ENCODE results near the gene ZBTB21.

DNA sequence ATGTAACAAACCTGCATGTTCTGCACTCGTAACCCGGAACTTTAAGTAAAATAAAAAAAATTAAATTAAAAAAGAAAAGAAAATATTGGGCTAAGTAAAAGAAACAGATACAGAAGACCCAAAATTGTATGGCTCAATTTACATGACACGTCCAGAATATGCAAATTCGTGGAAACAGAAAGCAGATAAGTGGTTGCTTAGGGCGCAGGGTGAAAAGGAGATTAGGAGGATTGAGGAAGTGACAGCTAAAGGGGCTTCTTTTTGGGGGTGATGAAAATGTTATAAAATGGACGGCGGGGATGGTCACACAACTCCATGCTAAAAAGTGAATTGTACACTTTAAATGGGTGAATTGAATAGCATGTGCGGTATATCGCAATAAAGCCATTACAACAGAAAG lies 27.4 kb upstream of the ZBTB21 start:
- TF ChIP-seq, protein P1, sequence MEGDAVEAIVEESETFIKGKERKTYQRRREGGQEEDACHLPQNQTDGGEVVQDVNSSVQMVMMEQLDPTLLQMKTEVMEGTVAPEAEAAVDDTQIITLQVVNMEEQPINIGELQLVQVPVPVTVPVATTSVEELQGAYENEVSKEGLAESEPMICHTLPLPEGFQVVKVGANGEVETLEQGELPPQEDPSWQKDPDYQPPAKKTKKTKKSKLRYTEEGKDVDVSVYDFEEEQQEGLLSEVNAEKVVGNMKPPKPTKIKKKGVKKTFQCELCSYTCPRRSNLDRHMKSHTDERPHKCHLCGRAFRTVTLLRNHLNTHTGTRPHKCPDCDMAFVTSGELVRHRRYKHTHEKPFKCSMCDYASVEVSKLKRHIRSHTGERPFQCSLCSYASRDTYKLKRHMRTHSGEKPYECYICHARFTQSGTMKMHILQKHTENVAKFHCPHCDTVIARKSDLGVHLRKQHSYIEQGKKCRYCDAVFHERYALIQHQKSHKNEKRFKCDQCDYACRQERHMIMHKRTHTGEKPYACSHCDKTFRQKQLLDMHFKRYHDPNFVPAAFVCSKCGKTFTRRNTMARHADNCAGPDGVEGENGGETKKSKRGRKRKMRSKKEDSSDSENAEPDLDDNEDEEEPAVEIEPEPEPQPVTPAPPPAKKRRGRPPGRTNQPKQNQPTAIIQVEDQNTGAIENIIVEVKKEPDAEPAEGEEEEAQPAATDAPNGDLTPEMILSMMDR (IDR thresholded peaks at IDR 0.05), result no peak
- TF ChIP-seq POLR2A (IDR thresholded peaks at IDR 0.05; ENCODE audit: low read depth), result no peak

Data from esophagus muscularis mucosa (tissue), 3 donors.